NCI-H748 (cell line): Measurements from ENCODE around the gene BID.

Experiments used
- DNase-seq: peaks from one replicate; lab custom pipeline; 2025; ENCODE audit not compliant: unreplicated experiment; lab: John Stamatoyannopoulos, UW

BID gene

DNA sequence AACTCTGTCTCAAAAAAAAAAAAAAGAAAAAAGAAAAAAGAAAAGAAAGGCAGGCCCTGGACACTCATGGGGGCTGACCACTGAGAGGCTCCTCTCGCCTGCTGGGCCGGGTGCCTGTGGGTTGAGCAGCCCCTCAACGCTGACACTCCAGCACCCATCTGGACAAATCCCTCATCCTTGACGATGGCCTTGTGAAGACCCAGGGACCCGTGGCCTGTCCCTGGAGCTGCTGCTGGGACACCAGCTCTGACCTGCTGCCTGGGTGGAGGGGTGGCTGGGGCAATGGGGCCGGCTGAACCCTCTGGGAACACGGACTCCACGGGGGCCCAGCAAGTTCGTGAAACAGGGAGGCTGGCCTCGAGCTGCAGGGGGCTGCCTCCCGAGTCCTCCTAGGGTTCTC lies 10.5 kb upstream of the BID start:
- no peak for DNase-seq

DNA sequence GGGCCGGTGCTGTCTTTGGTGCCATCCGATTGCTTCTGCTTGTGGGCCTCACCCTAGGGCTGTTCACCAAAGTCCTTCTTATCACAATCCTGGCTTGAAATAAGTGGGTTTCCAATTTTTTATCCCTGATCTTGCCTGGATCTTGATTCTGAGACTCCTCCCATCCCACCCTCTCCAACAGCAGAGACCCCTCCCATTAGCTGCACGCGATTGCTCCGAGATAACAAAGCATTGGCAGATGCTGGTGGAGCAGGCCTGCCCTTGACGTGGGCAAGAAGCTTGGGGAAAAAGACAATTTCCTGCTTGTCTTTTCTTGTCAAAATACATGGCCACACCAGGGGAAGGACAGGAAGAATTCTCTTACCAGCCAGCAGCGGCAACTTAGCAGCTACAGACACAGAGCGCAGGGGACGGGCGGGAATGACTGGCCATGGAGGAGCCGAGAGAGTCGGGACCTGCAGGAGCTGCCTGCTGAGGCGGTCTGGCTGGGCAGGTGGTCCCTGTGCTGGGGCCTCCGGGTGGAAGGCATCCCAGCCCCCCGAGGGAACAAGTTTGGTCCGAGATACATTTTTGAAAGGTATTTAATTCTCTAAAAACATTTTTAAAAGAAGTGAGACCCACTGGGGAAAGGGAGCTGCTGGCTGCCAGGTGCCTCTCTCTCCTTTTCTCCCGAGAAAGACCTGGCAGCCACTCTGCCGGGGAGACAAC lies 9.7 kb upstream of the BID start:
- DNase-seq, result no peak

DNA sequence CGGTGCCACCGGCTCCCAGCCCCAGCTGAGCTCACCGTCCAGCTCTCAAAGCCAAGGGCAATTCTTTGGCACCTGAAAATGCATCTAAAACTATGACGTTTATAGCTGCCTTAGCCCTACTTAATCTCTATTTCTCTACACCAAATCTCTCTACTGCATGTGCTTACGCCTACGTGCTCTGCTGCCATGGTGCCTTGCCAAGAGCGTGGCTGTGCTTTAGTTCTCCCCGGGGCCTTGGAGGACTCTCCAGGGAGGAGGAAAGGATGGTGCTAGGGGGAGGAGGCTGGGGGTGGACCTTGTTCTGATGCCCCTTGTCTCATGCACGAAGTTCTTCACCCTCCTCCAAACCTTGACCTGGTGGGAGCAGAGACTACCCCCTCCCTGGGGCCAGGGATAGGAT lies 9.0 kb upstream of the BID start:
- no peak for DNase-seq

DNA sequence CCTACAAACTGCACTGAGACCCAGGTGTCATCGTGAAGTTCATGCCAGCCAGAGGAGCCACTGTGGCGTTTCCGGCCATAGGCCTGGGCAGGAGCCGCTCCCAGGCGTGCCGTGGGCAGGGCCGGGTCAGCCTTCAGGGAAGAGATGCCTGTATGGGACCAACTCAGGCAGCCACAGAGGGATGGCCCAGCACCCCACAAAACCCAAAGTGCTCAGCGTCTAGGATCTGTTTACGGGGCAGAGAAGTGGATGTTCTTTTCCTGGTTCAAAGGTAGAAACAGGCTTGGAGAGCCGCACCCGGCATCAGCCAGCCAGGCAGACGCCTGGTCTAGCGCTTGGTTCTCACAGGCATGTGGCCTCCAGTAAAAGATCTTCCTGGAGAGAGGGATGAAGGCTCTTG lies 8.4 kb upstream of the BID start:
- DNase-seq, result no peak

DNA sequence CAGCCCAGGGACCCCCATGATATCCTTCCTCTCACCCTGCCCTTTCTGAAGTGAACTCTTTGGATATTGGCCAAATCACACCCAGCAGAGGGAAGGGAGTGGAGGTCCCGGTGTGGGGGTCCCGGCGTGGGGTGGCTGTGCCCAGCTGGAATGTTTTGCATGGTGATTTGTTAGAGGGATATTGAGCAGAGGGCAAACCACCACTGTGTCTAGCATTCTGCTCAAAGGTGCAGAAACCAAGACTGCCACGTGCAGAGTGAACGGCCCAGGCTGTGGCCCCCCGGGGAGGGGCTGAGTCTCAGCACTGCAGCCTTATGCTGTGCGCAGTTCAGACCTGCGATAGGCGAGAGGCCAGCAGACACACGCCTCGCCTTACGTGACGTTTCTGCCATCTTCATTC lies 7.9 kb upstream of the BID start:
- DNase-seq, result no peak

DNA sequence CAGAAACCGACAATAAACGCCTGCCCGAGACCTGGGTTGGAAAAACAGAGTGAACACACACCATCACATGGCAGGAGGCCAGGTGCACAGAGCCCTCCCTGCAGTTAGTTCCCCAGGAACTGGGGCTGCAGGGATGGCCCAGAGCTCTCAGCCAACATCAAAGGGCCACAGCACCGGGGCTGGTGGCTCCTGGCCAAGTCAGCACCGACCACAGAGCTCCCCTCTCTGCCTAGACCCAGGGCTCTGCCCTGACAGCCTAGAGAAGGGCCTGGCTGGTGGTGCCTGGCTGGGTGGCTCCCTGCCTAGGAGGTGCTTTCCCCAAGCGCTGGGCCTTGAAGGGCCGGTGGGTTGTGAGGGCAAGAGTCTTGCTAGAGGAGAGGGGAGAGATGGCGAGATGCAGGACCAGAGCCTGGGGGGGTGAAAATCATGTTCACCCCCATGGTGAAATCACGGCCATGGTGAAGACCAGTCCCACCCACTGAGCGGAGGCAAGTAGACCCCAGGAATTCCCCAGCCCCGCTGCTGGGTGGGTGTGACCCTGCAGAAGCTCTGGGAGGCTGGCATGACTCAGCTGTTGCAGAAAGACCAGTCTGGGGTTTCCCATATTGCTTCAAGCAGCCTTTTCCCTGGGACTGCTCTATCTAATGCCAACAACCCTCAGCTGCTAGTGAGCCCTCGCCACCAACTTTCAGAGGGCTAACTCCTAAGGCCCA lies 7.2 kb upstream of the BID start:
- no peak for DNase-seq

DNA sequence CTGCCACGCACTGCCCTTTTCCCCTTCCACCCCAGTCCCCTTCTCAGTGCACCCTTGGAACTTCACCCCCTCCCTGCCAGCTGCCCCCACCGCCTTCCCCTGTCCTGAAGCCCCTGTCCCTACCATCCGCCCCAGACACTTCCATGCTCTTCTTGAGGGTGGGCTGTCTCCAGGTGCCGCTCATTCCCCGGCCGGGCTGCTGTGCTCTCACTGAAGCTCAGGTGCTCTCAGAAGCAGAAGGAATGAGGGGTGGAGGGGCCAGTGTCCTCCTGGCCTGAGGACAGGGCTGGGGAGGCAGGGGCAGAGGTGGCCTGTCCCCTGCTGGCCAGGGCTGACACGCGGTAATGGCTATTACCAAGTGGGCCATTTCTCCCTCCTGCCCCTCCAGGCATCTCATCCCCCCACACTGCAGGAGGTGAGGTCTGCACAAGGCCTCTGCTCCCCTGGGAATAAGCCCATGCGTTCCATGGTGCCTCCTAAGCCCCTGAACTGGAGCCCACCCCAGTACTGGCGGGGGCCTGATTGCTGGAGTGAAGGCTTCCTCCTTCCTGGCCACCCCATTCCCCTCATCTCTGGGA lies 6.6 kb upstream of the BID start:
- no peak for DNase-seq

DNA sequence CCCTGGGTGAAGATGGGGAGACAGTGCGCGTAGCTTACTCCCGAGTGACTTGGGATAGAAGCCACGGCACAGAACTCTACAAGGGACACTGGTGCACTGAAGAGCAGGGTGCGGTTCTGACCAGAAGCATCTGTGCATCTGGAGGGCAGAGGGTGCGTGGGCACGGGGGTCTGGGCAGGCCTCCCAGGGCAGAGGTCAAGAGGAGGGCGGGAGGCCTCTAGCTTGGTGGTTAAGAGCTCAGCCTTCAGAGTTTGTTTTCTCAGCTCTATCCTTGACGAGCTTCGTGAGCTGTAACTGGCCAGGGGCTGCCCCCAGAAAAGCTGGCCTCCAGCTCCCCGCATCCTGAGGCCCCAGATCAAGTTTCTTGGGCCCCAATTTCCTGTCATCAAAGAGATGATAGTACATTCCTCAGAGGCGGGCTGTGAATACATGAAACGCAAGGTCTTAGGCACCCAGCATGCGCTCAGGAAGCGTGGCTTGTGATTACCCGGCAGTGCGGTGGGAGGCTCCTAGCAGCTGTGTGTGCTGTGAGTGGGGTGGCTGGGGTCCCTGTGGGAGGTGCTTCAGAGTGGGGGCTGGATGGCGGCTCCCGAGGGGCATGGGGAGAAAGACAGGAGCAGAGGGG lies 6.0 kb upstream of the BID start:
- no peak for DNase-seq

DNA sequence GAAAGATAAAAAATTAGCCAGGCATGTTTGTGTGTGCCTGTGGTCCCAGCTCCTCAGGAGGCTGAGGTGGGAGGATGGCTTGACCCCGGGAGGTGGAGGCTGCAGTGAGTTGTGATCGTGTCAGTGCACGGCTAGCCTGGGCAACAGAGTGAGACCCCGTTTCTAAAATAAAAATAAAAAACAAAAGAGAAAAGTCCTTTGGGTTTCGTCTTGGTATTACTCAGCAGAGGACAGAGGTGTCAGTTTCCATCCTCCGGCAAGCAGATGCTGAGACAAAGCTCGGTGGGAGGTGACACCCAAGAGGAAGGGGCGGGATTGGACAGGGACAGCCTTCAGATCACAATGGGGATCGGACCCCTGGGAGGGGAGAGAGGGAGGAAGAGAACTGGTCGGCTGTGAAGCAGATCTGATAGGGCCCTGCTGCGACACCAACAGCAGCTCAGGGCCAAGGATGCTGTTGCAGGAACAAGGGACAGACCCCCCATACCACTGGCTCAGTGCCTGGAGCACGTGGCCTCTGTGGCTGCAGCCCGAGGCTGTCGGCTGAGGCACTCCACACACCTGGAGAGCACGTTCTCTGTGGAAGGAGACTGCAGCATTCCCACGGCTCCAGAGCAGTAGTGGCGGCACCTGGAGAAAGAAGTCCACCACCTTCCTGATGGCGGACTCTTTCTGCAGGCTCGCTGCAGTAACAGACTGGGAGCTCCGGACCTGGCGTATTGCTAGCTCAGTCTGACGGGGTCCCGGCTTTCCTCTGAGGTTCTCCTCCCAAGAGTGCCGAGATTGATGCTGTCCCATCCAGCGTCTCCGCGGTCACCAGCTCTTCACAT lies 5.2 kb upstream of the BID start:
- no peak for DNase-seq

DNA sequence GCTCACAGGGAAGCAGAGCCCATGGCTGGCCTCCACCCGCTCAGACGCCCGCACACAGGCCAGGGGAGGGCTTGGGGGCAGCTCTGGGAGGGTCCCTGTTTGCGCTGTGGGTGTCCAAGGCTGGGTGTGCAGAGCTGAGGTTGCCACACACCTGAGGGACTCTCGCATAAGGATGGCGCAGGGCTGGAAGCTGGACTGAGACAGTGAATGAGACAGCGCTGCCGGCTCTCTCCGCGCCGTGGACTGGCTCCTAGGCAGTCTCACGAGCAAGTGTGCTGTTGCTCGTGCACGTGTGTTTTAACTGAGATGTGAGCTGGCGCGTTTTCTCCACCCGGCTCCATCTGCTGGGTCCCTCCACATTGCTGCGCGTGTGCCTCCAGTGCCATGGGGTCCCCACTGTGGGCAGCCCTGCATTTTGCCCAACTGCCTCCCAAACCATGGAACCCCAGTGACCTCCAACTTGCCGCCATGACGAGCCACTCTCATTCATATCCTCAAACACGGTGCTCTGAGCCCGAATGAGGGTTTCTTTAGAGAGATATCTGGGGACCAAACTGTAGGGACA lies 4.2 kb upstream of the BID start:
- no peak for DNase-seq

DNA sequence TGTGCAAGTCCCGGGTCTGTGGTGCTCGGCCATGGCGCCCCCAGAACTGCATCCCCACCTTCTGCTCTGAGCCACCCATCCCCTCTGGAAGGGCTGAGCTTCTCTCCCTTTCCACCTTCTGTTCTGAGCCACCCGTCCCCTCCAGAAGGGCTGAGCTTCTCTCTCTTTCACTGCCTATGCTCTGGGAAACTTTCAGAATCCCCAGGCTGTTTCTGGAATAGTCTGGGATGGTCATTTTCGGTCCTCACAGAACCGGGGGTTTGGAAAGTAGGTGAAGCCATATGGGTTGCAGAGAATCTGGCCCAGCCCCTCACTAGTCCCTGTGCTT lies 3.4 kb upstream of the BID start:
- DNase-seq, result no peak

DNA sequence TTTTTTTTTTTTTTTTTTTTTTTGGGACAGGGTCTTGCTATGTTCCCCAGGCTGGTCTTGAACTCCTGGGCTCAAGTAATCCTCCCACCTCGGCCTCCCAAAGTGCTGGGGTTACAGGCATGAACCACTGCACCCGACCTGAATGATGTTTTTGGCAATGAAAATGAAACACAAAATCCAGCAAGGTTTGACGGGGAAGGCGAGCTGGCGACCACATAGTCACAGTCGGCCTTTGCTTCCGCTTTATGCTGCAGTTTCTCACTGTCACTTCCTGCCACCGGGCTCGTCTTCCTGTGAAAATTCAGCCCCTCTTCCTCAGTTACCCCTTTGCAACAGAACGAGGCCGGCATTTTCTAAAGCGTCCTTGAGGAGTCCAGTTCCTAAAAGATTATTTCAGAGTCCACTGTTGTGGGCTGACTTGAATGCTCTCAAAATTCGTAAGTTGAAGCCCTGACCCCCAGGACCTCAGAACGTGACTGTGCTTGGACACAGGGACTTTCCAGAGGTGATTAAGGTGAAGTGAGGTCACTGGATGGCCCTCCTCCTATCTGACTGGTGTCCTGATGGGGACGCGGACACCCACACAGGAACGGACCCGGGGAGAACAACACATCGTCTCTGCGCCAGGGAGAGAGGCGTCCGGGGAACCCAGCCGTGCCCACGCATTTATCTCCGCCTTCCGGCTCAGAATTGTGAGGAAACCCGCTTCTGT lies 2.9 kb upstream of the BID start:
- DNase-seq, result no peak

DNA sequence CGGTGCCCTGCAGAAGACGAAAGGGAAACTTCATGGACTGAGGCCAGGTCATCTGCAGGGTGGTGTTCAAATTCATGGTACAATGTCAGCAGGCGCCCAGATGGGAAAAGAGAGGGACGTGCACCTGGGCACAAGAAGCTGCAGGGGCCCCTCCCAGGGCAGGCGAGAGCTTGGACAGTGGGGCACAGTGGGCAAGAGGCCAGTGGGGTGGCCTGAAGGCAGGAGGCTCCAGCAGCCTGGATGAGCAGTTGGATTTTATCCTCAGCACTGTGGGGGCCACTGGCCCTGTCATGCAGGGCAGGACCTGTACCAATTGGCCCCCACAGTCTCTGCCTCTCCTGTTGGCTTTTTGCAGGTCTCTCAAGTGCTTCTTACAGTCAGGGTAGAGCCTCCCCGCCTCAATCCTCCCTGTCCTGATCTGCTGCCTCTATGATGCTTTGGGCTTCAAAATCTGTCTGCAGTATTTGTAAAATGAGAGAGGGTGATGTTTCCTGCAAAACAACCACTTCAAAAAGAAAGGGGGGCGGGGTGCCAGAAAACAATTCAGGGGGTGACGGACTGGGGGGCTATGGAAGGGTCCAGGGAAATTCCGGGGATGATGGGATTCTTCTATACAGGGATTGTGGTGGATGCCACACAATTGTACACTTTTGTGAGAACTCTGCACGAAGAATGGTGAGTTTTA lies 1.7 kb upstream of the BID start:
- DNase-seq, result no peak

DNA sequence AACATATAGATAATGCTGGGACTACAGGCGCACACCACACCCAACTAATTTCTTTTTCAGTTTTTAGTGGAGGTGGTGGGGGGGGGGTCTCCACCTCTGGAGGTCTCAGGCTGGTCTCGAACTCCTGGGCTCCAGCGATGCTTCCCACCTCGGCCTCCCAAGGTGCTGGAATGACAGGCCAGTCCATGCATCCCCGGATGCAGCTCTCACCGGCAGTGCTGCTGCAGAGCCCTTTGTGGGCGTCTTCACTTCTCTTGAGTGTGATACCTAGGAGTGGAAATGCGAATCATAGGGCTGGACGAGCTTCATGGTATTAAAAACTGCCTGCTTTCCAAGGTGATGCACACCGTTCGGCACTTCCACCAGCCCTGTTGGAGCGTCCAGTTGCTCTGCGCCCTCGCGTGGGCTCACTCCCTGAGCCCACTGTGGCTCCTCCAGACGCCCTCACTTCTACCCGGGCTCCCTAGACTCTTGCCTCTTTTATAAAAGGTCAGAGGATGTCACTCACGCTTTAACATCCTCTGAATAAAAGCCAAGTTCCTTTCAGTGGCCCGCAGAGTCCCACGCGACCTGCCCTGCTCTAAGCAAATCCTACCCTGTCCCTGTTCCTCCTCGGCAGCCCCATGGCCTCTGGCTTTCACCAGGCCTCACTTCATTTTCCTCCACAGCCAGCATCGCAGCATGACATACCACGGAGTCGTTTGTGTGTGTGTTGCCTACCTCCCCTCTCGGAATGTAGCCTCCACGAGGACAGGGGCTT lies 837 bp upstream of the BID start:
- DNase-seq, result no peak

DNA sequence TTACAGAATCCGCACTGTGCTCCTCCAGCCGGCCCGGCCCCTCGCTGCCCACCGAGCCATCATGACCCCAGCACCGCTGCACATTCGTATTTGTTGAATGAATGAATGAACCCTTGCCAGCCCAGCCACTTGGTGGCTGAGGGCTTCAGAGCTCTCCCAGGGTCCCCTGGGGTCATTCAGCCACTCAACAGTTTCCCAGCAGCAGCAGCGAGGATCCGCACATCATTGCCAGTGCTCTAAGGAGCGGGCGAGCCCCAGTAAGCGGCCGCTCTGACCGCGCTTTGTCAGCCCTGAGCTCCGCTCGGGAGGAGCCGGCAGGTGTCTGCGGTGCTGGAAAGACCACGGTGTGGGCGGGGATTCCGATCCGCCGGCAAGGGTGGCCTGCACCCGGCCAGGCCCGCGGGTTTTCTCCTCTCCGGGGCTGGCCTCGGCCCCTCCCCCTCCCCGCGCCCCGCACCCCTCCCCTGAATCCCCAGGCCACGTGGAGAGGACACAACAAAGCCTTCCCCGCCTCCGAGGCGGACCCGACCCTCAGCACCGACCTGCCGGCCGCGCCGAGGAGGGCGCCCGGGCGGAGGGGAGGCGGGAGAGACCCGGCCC lies 563 bp downstream of the BID start:
- DNase-seq, result peak; percentile 79

DNA sequence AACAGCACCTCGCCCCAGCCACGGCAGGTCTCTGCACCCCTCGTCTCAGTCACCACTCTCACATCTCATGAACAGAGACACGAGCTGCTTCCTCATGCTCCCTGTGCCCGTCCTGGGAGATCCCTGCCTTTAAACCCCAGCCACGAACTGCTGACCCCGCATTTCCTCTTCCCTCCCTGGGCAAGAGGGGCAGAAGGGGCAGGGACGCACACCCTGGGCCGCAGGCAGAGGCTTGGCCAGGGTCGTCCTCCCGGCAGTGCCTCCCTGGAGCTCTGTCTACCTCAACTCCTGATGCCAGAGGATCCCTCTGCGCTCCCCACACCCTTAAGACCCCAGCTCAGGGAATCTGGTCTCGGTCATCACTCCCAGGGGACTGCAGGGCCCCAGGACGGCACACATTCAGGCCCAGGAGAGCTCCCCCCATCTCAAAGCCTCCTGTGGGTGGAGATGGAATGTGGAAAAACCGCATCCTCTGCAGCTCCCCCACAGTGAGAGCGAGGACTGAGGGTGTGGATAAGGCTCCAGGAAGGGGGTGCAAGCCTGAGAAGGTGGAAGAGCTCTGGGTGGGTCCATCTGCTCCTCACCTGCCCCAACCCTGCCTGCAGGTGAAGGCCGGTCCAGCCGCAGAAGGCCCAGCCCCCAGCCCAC lies 1.2 kb downstream of the BID start:
- no peak for DNase-seq

DNA sequence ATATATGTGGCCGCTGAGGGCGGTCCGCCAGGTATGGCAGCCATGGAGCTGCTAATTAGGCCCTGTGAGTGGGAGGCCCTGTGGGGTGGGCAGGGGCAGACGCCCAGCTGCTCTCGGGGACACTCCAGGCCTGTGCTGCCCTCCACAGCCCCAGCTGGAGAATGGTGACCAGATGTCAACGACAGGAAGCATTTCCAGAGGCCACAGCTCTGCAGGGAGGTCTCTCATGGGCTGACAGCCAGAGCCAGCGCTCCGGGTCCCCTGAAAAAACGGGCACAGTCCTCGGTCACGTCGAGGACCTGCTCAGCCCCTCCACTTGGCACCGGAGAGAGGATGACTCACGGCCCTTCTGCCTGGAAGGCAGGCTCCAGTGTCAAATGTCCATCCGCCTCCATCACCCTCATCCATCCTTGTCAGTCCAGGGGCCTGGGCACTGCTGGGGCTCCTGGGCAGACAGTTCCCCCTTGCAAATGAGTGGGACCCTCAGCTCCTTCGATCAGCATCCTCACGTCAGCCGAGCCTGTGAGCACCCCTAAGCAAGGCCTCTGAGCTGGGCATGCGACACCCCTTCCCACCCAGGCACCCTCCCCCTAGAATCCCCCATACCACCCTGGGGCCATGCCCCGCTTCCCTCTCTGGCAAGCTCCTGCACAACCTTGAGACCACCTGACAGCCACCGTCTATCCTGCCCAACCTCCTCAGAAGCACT lies 1.9 kb downstream of the BID start:
- no peak for DNase-seq
